ENCODE data around the gene LDAF1.
"Not testable (repeated sequence)": the region's sequence is repeated elsewhere in the genome, so short reads cannot be mapped to it uniquely, and the experiment has no call there.

LDAF1 gene

DNA sequence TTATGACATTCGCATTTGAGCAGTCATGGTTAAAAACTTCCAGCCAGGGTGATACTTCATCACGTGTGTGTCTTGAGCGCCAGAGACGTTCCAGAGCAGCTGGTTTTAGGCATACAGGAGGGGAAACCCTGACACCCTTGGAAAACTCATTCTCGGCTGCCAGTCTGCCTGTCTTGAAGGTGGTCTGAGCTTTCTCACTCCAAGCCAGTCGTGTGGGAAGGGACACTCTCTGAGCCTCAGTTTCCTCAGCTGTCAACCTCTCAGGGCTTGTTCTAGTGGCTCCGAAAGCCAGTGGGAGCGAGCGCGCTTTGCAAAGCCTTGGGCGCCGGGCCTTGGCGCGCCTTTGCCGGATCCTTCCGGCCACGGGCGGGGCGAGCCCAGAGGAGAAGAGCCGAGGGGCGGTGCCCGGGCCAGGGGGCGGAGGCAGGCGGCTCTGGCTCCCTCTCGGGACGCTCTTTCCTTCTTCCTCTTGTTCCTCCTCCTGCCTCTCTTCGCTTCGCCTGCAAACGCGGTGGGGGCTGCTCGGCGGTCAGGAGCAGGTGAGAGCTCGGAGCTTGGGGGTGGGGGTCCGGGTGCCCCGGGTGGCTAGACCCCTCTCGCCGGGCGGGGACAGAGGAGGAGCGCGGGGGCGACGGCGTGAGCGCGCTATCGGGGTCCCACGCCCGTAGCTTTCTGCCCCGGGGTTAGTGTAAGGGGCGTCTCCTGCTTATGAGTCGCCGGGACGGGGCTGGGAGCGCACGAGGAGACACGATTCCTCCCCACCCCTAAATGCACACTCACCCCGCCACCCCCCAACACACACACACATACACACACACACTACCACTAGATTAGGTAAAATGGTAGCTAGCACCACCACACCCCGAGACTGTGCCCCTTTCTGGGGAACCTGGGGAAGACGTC, at the start of gene LDAF1:
Gene LDAF1, plus strand, starts transcription at position 467 of the 903 bp plus-strand sequence. CDS start 2,509 bp downstream, outside the sequence.
- peak; percentile 90 for DNase-seq
- in situ Hi-C loops (cut with HindIII; ENCODE audit: low pct_ligation_motif_present, low pct_unique_long_range_greater_than_20kb, low sequenced_read_pairs): no loop called here

DNA sequence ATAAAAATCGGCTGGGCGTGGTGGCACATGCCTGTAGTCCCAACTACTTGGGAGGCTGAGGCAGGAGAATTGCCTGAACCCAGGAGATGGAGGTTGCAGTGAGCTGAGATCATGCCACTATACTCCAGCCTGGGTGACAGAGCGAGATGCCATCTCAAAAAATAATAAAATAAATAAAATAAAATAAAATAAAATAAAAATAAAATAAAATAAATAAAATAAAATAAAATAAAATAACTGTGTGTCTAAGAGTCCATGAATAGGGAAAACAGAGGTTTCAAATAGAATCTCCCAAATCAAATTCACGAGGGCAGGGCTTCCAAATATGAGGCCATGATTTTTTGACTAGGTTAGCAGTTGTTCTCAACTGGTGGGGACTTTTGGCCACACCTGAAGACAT, 42.9 kb upstream of the LDAF1 start:
- DNase-seq; in situ Hi-C loops (cut with HindIII; ENCODE audit: low pct_ligation_motif_present, low pct_unique_long_range_greater_than_20kb, low sequenced_read_pairs): not testable (repeated sequence)

DNA sequence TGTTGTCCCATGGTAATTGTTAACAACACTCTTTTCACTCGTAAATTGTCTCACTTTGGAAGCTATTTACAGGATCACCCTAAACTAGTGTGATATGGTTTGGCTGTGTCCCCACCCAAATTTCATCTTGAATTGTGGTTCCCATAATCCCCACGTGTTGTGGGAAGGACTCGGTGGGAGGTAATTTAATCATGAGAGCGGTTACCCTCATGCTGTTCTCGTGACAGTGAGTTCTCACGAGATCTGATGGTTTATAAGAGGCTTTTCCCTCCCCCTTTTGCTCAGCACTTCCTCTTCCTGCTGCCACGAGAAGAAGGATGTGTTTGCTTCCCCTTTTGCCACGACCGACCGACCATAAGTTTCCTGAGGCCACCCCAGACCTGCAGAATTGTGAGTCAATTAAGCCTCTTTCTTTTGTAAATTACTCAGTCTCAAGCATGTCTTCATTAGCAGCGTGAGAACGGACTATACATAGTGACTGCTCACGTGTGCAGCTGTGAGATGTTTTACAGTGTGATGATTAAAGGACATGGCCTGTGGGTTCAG, 42.3 kb upstream of the LDAF1 start:
- in situ Hi-C loops (cut with HindIII; ENCODE audit: low pct_ligation_motif_present, low pct_unique_long_range_greater_than_20kb, low sequenced_read_pairs): no loop called here
- DNase-seq: no peak

DNA sequence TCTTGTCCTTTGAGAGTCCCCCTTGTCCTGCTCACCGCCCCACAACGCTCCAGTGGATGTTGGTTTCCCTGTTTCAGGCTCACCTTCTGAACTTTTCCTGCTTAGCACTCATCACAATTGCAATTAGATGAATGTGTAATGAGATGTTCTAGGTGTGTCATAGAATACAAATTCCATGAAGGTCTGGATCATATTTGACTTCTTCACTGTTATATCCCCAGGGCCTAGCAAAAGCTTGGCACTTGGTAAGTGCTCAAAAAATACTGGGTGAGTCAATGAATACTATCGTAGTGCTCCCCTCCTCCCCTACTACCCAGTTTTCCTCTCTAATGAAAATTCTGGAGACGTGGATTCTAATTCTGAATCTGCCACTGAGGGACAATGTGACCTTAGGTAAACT, 40.9 kb upstream of the LDAF1 start:
- no peak for DNase-seq
- in situ Hi-C loops (cut with HindIII; ENCODE audit: low pct_ligation_motif_present, low pct_unique_long_range_greater_than_20kb, low sequenced_read_pairs): no loop called here

DNA sequence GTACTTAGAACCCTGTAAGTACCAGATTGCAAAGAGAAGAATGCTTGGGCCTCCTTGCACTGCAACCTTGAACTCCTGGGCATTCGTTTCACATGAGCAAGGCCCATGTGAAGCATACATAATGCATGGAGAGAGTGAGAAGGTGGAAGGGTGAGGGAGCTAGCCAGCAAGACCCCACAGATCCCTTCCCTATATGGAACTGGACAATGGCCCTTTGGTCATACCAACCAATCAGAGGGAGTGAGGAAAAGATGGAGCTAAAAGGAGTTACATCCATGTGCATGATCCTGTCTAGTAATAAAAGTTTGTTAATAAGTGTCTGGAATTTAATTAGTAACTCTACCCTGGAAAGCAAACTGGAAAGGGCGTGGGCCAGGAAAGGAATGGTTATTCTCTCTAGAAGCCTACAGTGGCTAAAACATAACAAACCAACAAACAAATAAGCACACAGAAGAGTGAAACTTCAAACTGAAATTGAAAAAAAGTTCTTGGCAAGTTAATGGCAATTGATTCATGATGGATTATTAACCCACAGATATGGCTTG, 37.4 kb upstream of the LDAF1 start:
- in situ Hi-C loops (cut with HindIII; ENCODE audit: low pct_ligation_motif_present, low pct_unique_long_range_greater_than_20kb, low sequenced_read_pairs): no loop called here

DNA sequence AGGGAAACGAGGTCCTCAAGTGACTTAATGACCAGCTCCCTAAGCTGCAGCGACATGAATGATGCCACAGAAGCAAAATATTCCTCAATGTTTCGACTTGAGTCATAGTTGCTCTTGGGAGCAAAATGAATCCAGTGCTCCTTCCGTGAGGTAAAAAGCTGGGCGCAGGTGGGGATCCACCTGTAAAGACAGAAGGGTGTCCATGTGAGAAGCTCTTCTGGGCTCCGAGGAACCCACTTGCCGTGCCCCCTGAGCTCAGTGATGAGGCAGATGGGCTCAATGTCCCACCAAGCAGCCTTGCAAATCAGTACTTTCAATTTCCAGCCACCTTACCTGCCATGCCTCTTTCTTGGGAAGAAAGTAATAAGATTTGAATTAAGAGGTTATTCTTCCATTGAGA, 33.3 kb upstream of the LDAF1 start:
- in situ Hi-C loops (cut with HindIII; ENCODE audit: low pct_ligation_motif_present, low pct_unique_long_range_greater_than_20kb, low sequenced_read_pairs): no loop called here
- DNase-seq: no peak

More for the DNA sequence above, 37.4 kb upstream of the LDAF1 start:
- DNase-seq: no peak

DNA sequence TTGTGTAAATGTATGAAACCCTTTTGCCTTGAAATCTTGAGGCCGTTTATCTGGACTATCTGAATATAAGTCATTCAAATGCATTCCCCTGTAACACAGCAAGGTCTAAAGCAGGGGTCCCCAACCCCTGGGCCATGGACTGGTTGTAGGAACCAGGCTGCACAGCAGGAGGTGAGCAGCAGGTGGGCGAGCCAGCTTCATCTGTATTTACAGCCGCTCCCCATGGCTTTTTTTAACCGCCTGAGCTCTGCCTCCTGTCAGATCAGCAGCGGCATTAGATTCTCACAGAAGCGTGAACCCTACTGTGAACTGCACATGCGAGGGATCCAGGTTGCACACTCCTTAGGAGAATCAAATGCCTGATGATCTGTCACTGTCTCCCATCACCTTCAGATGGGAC, 32.0 kb upstream of the LDAF1 start:
- no peak for DNase-seq
- in situ Hi-C loops (cut with HindIII; ENCODE audit: low pct_ligation_motif_present, low pct_unique_long_range_greater_than_20kb, low sequenced_read_pairs): no loop called here

DNA sequence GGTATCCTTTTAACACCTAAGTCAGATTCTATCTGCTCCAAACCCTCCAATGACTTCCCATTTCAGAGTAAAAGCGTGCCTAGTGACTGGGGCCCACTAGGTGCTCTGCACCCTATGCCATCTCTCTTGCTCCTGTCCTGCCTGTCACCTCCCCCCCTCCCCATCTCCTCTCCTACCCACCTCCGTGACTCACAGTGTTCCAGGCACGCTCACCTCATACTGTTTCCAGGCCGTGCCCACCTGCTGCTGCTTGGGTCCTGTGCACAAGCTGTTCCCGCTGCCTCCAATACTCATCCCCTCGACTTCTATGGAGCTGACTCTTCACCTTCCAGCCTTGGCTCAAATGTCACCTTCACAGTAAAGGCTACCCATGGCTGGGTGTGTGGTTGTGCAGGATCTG, 29.5 kb upstream of the LDAF1 start:
- no peak for DNase-seq
- in situ Hi-C loops (cut with HindIII; ENCODE audit: low pct_ligation_motif_present, low pct_unique_long_range_greater_than_20kb, low sequenced_read_pairs): no loop called here

DNA sequence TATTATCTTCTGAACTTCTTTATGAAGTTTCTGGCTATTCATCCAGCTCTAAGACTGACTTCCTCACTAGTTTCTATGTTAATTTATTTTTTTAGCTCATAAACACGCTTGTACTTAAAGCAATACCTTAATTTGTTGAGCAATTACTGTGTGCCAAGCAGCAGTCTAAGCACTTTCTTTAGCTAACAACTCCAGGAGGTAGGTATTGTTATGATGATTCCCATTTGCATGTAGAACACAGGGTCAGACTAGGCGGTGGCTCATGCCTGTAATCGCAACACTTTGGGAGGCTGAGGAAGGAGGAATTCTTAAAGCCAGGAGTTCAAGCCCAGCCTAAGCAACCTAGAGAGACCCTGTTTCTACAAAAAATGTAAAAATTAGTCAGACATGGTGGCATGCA, 27.7 kb upstream of the LDAF1 start:
- in situ Hi-C loops (cut with HindIII; ENCODE audit: low pct_ligation_motif_present, low pct_unique_long_range_greater_than_20kb, low sequenced_read_pairs): no loop called here
- DNase-seq: no peak

DNA sequence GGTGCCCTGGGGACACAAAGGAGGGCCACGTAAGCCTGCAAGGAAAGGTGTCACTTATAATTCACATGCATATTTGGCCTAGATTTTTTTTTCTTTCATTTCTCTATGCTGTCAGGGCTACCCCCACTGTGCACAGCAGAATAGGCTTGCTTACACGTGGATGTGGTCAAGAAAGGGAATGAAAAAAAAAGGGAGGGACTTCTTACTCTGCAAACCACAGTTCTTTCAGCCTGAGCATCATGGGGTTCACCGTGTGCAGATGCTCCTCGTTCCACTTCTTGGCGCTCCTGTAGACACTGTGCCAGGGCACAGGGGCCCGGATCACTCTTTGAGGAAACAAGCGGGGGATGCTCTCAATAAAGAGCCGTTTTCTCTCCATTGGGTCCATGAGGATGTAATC, 24.4 kb upstream of the LDAF1 start:
- no peak for DNase-seq
- in situ Hi-C loops (cut with HindIII; ENCODE audit: low pct_ligation_motif_present, low pct_unique_long_range_greater_than_20kb, low sequenced_read_pairs): no loop called here

DNA sequence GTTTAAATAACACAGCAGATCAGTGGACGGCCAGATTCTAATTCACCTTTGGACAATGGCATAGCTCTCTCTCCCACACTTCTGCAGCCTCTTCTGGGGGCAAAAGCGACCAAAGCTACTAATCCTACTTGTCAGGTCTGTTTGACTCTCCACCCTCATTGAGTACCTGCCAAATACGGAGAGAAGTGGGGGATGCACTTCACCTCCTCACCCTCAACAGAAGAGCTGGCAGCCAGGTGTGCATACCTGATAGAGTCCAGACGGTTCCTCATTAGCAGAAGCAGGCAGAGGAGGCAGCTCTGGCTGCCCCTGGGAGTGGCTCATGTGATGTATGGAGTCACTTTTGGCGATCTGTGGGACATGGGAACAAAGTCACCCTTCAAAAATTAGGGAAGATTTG, 12.7 kb upstream of the LDAF1 start:
- DNase-seq: no peak
- in situ Hi-C loops (cut with HindIII; ENCODE audit: low pct_ligation_motif_present, low pct_unique_long_range_greater_than_20kb, low sequenced_read_pairs): no loop called here

DNA sequence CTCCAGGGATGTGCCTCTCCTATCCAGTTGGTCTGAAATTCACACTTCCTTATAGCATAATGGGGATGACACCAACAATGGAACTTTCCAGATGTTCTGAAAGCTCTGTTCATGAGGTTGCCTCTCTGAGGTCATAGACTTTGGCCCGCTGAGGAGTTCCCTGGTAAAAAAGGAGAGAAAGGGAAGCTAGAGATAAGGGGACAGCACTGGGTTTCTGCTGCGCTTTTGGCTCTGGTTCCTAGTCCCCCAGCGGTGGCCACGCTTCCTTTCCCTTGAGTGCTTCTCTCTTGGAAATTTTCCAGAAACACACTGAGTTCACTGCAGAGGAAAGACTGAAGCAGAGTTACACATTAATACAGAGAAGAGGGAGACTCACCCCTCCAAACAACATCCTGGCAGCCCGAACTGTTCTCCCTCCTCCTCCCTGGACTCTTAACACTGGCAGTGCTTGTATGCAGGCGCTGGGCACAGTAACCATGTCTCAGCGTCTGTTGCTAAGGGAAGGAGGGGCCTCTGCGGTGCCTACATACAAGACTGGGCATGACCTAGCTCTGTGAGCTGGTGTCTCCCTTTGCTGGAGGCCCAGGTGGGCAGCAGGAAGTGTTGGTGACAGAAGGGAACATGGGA, 8.0 kb upstream of the LDAF1 start, which contains the start of gene DNAH3:
Gene DNAH3, minus strand, starts transcription at position 472 of the 627 bp plus-strand sequence. CDS start 527 bp downstream, outside the sequence.
- in situ Hi-C loops (cut with HindIII; ENCODE audit: low pct_ligation_motif_present, low pct_unique_long_range_greater_than_20kb, low sequenced_read_pairs): no loop called here
- peak; percentile 98 for DNase-seq

DNA sequence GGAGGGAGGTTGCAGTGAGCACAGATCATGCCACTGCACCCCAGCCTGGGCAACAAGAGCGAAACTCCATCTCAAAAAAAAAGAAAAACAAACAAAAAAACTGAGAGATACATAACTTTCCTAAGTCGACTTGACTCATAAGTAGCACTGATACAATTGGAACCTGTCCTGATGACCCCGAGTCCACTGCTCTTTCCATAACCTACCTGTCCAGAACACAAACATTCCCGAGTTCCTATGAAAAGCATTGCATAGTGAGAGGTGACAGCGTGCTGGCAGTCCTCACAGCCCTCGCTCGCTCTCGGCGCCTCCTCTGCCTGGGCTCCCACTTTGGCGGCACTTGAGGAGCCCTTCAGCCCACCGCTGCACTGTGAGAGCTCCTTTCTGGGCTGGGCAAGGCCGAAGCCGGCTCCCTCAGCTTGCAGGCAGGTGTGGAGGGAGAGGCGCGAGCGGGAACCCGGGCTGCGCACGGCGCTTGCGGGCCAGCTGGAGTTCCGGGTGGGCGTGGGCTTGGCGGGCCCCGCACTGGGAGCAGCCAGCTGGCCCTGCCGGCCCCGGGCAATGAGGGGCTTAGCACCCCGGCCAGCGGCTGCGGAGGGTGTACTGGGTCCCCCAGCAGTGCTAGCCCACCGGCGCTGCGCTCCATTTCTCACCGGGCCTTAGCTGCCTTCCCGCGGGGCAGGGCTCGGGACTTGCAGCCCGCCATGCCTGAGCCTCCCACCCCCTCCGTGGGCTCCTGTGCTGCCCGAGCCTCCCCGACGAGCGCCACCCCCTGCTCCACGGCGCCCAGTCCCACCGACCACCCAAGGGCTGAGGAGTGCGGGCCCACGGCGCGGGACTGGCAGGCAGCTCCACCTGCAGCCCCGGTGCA, 6.1 kb upstream of the LDAF1 start:
- in situ Hi-C loops (cut with HindIII; ENCODE audit: low pct_ligation_motif_present, low pct_unique_long_range_greater_than_20kb, low sequenced_read_pairs); DNase-seq: not testable (repeated sequence)

DNA sequence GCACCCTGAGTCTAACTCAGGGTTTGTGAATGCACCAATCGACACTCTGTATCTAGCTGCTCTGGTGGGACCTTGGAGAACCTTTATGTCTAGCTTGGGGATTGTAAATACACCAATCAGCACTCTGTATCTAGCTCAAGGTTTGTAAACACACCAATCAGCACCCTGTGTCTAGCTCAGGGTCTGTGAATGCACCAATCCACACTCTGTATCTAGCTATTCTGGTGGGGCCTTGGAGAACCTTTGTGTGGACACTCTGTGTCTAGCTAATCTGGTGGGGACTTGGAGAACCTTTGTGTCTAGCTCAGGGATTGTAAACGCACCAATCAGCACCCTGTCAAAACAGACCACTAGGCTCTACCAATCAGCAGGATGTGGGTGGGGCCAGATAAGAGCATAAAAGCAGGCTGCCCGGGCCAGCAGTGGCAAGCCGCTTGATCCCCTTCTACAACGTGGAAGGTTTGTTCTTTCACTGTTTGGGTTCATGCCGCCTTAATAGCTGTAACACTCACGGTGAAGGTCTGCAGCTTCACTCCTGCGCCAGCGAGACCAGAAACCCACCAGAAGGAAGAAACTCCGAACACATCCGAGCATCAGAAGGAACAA, 5.2 kb upstream of the LDAF1 start:
- in situ Hi-C loops (cut with HindIII; ENCODE audit: low pct_ligation_motif_present, low pct_unique_long_range_greater_than_20kb, low sequenced_read_pairs); DNase-seq: not testable (repeated sequence)

DNA sequence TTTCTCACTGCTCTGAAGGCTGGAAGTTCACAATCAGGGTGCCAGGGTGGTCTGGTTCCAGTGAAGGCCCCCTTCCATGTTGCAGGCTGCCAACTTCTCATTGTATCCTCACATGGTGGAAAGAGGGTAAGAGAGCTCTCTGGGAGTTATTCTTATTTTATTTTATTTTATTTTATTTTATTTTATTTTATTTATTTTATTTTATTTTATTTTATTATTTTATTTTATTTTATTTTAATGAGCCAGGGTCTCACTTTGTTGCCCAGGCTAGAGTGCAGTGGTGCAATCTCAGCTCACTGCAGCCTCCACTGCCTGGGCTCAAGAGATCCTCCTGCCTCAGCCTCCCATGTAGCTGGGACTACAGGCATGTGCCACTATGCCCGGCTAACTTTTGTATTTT, 2.5 kb upstream of the LDAF1 start:
- DNase-seq; in situ Hi-C loops (cut with HindIII; ENCODE audit: low pct_ligation_motif_present, low pct_unique_long_range_greater_than_20kb, low sequenced_read_pairs): not testable (repeated sequence)

DNA sequence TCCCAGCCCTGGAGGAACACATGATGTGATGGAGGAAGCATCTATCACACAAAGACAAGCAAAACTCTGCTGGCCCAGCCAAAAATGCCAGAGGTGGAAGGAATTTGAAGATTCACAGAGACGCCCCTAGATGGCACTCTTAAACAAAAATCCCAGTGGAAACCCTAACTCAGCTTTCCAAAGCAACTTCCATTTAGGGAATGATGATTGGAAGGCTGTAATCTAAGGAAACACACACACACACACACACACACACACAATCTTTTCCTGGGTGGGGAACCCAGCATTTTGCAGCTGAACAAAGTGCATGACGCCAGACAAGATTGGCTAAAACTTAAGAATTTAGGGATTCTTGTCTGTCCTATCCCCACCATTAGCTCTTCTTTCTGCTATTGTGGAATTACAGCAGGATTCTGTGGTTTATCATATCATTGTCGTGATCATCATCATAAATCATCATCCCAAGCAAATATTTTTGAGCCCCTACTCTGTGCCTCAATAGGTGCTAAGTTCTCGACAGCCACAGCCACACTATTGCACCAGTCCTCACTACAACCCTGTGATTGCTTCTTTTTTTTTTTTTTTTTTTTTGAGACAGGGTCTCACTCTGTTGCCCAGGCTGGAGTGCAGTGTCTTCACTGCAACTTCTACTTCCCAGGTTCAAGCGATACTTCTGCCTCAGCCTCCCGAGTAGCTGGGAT, 1.6 kb upstream of the LDAF1 start:
- peak; percentile 80 for DNase-seq
- in situ Hi-C loops (cut with HindIII; ENCODE audit: low pct_ligation_motif_present, low pct_unique_long_range_greater_than_20kb, low sequenced_read_pairs): no loop called here

DNA sequence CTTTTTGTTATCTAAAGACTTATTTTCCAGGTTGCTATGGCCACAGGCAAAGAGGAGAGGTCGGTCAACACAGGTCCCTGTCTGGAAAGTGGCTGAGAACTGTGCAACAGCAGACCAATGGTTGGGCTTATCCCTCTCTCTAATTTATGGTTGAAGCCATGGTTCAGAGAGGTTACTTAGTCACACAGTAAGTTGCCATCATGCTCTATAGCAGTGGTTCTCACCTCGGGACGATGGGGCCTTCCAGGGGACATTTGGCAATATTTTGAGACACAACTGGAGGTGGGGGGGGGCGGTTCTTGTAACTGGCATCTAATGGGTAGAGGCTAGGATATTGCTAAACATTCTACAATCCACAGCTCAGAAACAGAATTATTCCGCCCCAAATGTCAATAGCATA, 842 bp upstream of the LDAF1 start:
- no peak for DNase-seq
- in situ Hi-C loops (cut with HindIII; ENCODE audit: low pct_ligation_motif_present, low pct_unique_long_range_greater_than_20kb, low sequenced_read_pairs): no loop called here

Measured in ACHN (cell line).